ENCODE results near the gene EGLN3.

DNA sequence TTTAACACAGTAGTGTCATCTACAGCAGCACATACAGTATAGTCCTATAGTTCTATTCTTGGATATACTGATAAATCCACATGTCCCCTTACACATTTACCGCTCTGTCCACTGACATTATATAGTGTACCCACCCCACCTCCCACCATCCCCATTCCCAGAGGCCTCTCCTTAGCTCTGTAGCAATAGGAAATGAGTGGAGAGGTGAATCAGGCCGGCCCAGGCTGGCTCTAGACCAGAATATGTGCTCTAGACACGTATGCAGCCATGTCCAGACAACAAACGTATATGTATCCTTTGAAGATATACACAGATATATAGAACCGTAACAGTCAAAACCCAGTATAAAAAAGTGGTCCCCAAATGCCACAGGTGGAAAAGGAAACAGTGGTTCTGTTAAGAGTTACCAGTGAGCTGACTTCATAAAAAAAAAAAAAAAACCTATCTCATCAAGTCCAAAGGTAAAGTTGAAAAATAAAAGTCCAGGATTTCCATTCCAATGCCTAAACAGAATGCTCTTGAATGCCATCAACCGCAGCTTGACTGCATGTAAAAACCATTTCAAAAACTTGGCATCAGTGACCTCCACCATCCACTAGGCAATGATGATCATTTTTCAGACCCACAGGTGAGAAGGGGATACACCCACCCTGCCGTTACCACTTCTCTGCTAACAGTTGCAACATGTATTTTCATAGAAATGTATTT is 16.7 kb downstream of the EGLN3 start:
- TF ChIP-seq EZH2phosphoT487 (IDR thresholded peaks at IDR 0.05; ENCODE audit: borderline replicate concordance, low read length) (no peak), EZH2 (IDR thresholded peaks at IDR 0.05; ENCODE audit: low read length, unreplicated experiment) (no peak)

Measured in PC-3 (cell line).